H9 (cell line): ENCODE data around the gene OBSL1. TPM values are rescaled to one million over a fixed set of nuclear protein-coding genes. Genes with fewer than 3 reads are reported as not detected.

Experiments used
- DNase-seq: peaks from one replicate; pipeline ENCODE4 v3.0.0-alpha.2; 2017
- H2AFZ ChIP-seq: one replicate; pipeline ENCODE4 v1.6.1; 2013; ENCODE audit warnings: mild to moderate bottlenecking, low read length, control low read depth, moderate library complexity
- H2AK5ac ChIP-seq: 2 replicates; pipeline ENCODE4 v1.6.1; 2013; ENCODE audit warnings: low read length, control low read depth, mixed read lengths; ENCODE audit not compliant: insufficient read length
- H2BK120ac ChIP-seq: one replicate; pipeline ENCODE4 v1.6.1; 2013; ENCODE audit warnings: low read depth, mild to moderate bottlenecking, low read length, control low read depth, inconsistent platforms; ENCODE audit not compliant: poor library complexity, severe bottlenecking
- H2BK12ac ChIP-seq: 2 replicates; pipeline ENCODE4 v1.6.1; 2013; ENCODE audit warnings: low read length, control low read depth, mixed read lengths, low read depth; ENCODE audit not compliant: insufficient read length
- H2BK15ac ChIP-seq: 2 replicates; pipeline ENCODE4 v1.6.1; 2013; ENCODE audit warnings: low read depth, low read length, control low read depth
- H2BK20ac ChIP-seq: one replicate; pipeline ENCODE4 v1.6.1; 2013; ENCODE audit warnings: low read depth, mild to moderate bottlenecking, low read length, control low read depth, inconsistent platforms; ENCODE audit not compliant: poor library complexity, severe bottlenecking
- H2BK5ac ChIP-seq: 2 replicates; pipeline ENCODE4 v1.6.1; 2013; ENCODE audit warnings: low read length, control low read depth, mixed read lengths; ENCODE audit not compliant: insufficient read length
- H3K14ac ChIP-seq: 2 replicates; pipeline ENCODE4 v1.6.1; 2013; ENCODE audit warnings: low read length, control low read depth; ENCODE audit not compliant: insufficient read depth
- H3K18ac ChIP-seq: 2 replicates; pipeline ENCODE4 v1.6.1; 2013; ENCODE audit warnings: low read depth, mild to moderate bottlenecking, mixed read lengths, low read length, control low read depth; ENCODE audit not compliant: insufficient read length
- H3K23ac ChIP-seq: 2 replicates; pipeline ENCODE4 v1.6.1; 2013; ENCODE audit warnings: low read length, control low read depth, mixed read lengths, low read depth; ENCODE audit not compliant: insufficient read length
- H3K23me2 ChIP-seq: 2 replicates; pipeline ENCODE4 v1.6.1; 2013; ENCODE audit warnings: low read depth, mild to moderate bottlenecking, mixed read lengths, low read length, control low read depth; ENCODE audit not compliant: insufficient read length, poor library complexity, severe bottlenecking
- H3K27ac ChIP-seq: 2 replicates; pipeline ENCODE4 v1.5.1; 2013; ENCODE audit warnings: low read length, control low read depth, mixed read lengths, low read depth; ENCODE audit not compliant: insufficient read length
- H3K27me3 ChIP-seq: 2 replicates; pipeline ENCODE4 v1.6.1; 2013; ENCODE audit warnings: low read length, control low read depth, inconsistent platforms; ENCODE audit not compliant: insufficient read depth
- H3K4ac ChIP-seq: 2 replicates; pipeline ENCODE4 v1.6.1; 2013; ENCODE audit warnings: low read depth, mild to moderate bottlenecking, control low read depth, inconsistent platforms, low read length, moderate library complexity
- H3K4me1 ChIP-seq: 2 replicates; pipeline ENCODE4 v1.6.1; 2013; ENCODE audit warnings: low read length, control low read depth, inconsistent platforms; ENCODE audit not compliant: insufficient read depth
- H3K4me2 ChIP-seq: 2 replicates; pipeline ENCODE4 v1.6.1; 2013; ENCODE audit warnings: low read length, control low read depth, mixed read lengths; ENCODE audit not compliant: insufficient read length, insufficient read depth
- H3K56ac ChIP-seq: 2 replicates; pipeline ENCODE4 v1.6.1; 2013; ENCODE audit warnings: low read depth, mild to moderate bottlenecking, mixed read lengths, low read length, control low read depth; ENCODE audit not compliant: insufficient read length
- H3K79me1 ChIP-seq: 2 replicates; pipeline ENCODE4 v1.6.1; 2013; ENCODE audit warnings: low read depth, mild to moderate bottlenecking, moderate library complexity, low read length, control low read depth, inconsistent platforms; ENCODE audit not compliant: insufficient read depth, poor library complexity, severe bottlenecking
- H3K79me2 ChIP-seq: 2 replicates; pipeline ENCODE4 v1.6.1; 2013; ENCODE audit warnings: low read length, control low read depth, inconsistent platforms; ENCODE audit not compliant: insufficient read depth
- H3K9ac ChIP-seq: 2 replicates; pipeline ENCODE4 v1.6.1; 2013; ENCODE audit warnings: low read length, control low read depth, mixed read lengths; ENCODE audit not compliant: insufficient read length; ENCODE audit errors: extremely low read depth
- H3K9me3 ChIP-seq: one replicate; pipeline ENCODE4 v1.6.1; 2013; ENCODE audit warnings: low read depth, low read length, inconsistent platforms; ENCODE audit not compliant: control insufficient read depth
- H3T11ph ChIP-seq: one replicate; pipeline ENCODE4 v1.6.1; 2013; ENCODE audit warnings: mild to moderate bottlenecking, low read length, control low read depth, inconsistent platforms
- H4K20me1 ChIP-seq: one replicate; pipeline ENCODE4 v1.6.1; 2013; ENCODE audit not compliant: control insufficient read depth, insufficient read length, insufficient read depth
- H4K5ac ChIP-seq: 2 replicates; pipeline ENCODE4 v1.6.1; 2013; ENCODE audit warnings: low read depth, mild to moderate bottlenecking, mixed read lengths, low read length, control low read depth; ENCODE audit not compliant: insufficient read length
- H4K8ac ChIP-seq: replicated peaks from 2 replicates; pipeline ENCODE4 v1.6.1; 2013; ENCODE audit warnings: low read length, control low read depth, mixed read lengths, low read depth; ENCODE audit not compliant: insufficient read length
- H4K91ac ChIP-seq: 2 replicates; pipeline ENCODE4 v1.6.1; 2013; ENCODE audit warnings: low read depth, mild to moderate bottlenecking, moderate library complexity, mixed read lengths, low read length, control low read depth; ENCODE audit not compliant: insufficient read length
- H3K27ac Mint-ChIP-seq, 3 experiments: 2 replicates in 2 of 3; 3 replicates in 1 of 3; pipeline ENCODE4 v1.8.0; 2020 to 2021; ENCODE audit warnings: mixed read lengths in 3 of 3, mild to moderate bottlenecking in 1 of 3, moderate library complexity in 1 of 3
- H3K27me3 Mint-ChIP-seq: 2 replicates; pipeline ENCODE4 v1.8.0; 2021; ENCODE audit warnings: low read depth, mild to moderate bottlenecking, moderate library complexity, mixed read lengths
- H3K36me3 Mint-ChIP-seq, 3 experiments: 2 replicates in 2 of 3; 3 replicates in 1 of 3; pipeline ENCODE4 v1.8.0; 2020 to 2021; ENCODE audit warnings: low read depth in 3 of 3, mixed read lengths in 3 of 3; ENCODE audit not compliant: insufficient read depth in 1 of 3
- H3K4me1 Mint-ChIP-seq, 2 experiments: 2 replicates each; pipeline ENCODE4 v1.8.0; 2020; ENCODE audit warnings: mixed read lengths in 2 of 2
- H3K4me3 Mint-ChIP-seq, 2 experiments: 2 replicates in 1 of 2; 3 replicates in 1 of 2; pipeline ENCODE4 v1.8.0; 2020 to 2021; ENCODE audit warnings: mild to moderate bottlenecking in 2 of 2, mixed read lengths in 2 of 2, moderate library complexity in 1 of 2
- H3K9me3 Mint-ChIP-seq, 2 experiments: 2 replicates in 1 of 2; 3 replicates in 1 of 2; pipeline ENCODE4 v1.8.0; 2020; ENCODE audit warnings: mild to moderate bottlenecking in 2 of 2, mixed read lengths in 2 of 2, moderate library complexity in 1 of 2
- WGBS: extraction: QIAGEN DNeasy Blood & Tissue Kit; methylation state at CpG from one replicate; pipeline ENCODE4 v1.1.7; 2013; ENCODE audit warnings: missing lambda C conversion rate, low lambda C conversion rate, mixed read lengths; ENCODE audit not compliant: insufficient read length; ENCODE audit errors: extremely low coverage; 5-methylcytosine and 5-hydroxymethylcytosine counted together
- total RNA-seq: library from RNA; stranded (reverse); gene quantifications from 2 replicates; pipeline ENCODE4 v1.2.1, GENCODE V29; 2021
- TF ChIP-seq, protein P1 (sequence below): fragments of 200-600 bp; sonication (generic); conservative IDR thresholded peaks from 3 replicates; pipeline ENCODE4 v1.8.0; 2021; ENCODE audit warnings: antibody characterized with exemption, mild to moderate bottlenecking

The OBSL1 gene
- total RNA-seq, 1 experiment from 2014 or later = 140 TPM

GRCh38 chr2:219620546-219620945 lies 49.2 kb upstream of the OBSL1 start:
- Mint-ChIP-seq H3K27me3 (peaks cover 12% of the 10 kb centered on the region), H3K27ac (no peak overlapping the region), H3K4me1 (peaks cover 0 to 4% of the 10 kb centered on the region in 2 experiments; a peak in 2 of 4 replicates), H3K4me3 (no peak overlapping the region), H3K9me3 (no peaks in the 10 kb centered on the region), H3K36me3 (no peaks in the 10 kb centered on the region; a peak in 2 of 7 replicates)
- no peak overlapping the region for H2BK20ac ChIP-seq
- H3K18ac ChIP-seq = no peak overlapping the region
- no peak for DNase-seq
- H3K23ac ChIP-seq = no peak overlapping the region
- H2BK12ac ChIP-seq = no peak overlapping the region
- WGBS = no CpG with 5 or more reads among the region's 6 CpGs
- no peak overlapping the region for H3K27ac ChIP-seq
- no peak overlapping the region for H3K56ac ChIP-seq
- H3K14ac ChIP-seq = no peak overlapping the region
- no peak overlapping the region for H3K4me2 ChIP-seq
- no peaks in the 10 kb centered on the region for H3K79me2 ChIP-seq
- H4K8ac ChIP-seq = no peak overlapping the region
- no peak overlapping the region for H2BK15ac ChIP-seq
- no peaks in the 10 kb centered on the region for H3K9me3 ChIP-seq
- no peaks in the 10 kb centered on the region for H3K23me2 ChIP-seq
- H2AFZ ChIP-seq = no peak overlapping the region
- H3K79me1 ChIP-seq = no peaks in the 10 kb centered on the region
- TF ChIP-seq, protein P1, sequence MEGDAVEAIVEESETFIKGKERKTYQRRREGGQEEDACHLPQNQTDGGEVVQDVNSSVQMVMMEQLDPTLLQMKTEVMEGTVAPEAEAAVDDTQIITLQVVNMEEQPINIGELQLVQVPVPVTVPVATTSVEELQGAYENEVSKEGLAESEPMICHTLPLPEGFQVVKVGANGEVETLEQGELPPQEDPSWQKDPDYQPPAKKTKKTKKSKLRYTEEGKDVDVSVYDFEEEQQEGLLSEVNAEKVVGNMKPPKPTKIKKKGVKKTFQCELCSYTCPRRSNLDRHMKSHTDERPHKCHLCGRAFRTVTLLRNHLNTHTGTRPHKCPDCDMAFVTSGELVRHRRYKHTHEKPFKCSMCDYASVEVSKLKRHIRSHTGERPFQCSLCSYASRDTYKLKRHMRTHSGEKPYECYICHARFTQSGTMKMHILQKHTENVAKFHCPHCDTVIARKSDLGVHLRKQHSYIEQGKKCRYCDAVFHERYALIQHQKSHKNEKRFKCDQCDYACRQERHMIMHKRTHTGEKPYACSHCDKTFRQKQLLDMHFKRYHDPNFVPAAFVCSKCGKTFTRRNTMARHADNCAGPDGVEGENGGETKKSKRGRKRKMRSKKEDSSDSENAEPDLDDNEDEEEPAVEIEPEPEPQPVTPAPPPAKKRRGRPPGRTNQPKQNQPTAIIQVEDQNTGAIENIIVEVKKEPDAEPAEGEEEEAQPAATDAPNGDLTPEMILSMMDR = no peak
- H4K5ac ChIP-seq = no peak overlapping the region
- H2AK5ac ChIP-seq = no peak overlapping the region
- H4K20me1 ChIP-seq = no peaks in the 10 kb centered on the region
- no peaks in the 10 kb centered on the region for H3K4me1 ChIP-seq
- no peak overlapping the region for H2BK120ac ChIP-seq
- H4K91ac ChIP-seq = no peak overlapping the region
- H3T11ph ChIP-seq = no peak overlapping the region
- H2BK5ac ChIP-seq = no peak overlapping the region
- H3K4ac ChIP-seq = no peak overlapping the region
- no peak overlapping the region for H3K9ac ChIP-seq
- H3K27me3 ChIP-seq = no peaks in the 10 kb centered on the region
